ENCODE results near the gene CLSTN2. TPM values are rescaled to one million over a fixed set of nuclear protein-coding genes. Genes with fewer than 3 reads are reported as not detected.

CLSTN2 gene
- total RNA-seq, 1 donor from 2014 or later, result 4.7 TPM

DNA sequence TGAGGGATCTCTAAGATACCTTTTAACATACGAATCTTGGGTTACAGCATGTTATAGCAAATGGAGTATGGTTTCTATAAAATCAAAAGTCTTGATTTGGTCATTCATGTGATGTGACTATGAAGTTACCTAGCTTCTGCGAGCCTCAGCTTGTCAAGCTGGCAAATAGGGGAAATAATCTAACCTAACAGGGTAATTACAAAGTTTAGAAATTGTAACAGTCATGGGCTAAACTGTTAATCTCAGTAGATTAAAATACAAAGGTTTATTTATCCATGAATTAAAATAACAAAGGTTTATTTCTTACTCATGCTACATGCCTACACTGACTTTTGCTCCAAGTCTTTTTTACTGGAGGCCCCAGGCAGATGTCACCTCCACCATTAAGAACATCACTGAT, 359.1 kb downstream of the CLSTN2 start:
- H3K9ac ChIP-seq (ENCODE audit: low read depth in 1 of 3, low read length in 3 of 3), result no peak overlapping the region
- H3K4me1 ChIP-seq (ENCODE audit: control insufficient read depth in 3 of 3, insufficient read depth in 3 of 3, low read length in 3 of 3), result no peaks in the 10 kb centered on the region
- H3K4me3 ChIP-seq (ENCODE audit: low read length in 3 of 3), result no peak overlapping the region
- no peaks in the 10 kb centered on the region for H3K9me3 ChIP-seq (ENCODE audit: control insufficient read depth in 3 of 3, low read length in 3 of 3)
- no peaks in the 10 kb centered on the region for H3K27me3 ChIP-seq (ENCODE audit: control insufficient read depth in 3 of 3, insufficient read depth in 3 of 3, low read length in 3 of 3)
- H3K27ac ChIP-seq (ENCODE audit: low read depth, low read length), result no peak overlapping the region
- H3K36me3 ChIP-seq (ENCODE audit: control insufficient read depth in 3 of 3, insufficient read depth in 3 of 3, low read length in 3 of 3), result no peaks in the 10 kb centered on the region

GRCh38 chr3:140296796-140297352, 361.9 kb downstream of the CLSTN2 start:
- H3K27me3 ChIP-seq (ENCODE audit: control insufficient read depth in 3 of 3, insufficient read depth in 3 of 3, low read length in 3 of 3), result no peaks in the 10 kb centered on the region
- no peaks in the 10 kb centered on the region for H3K9me3 ChIP-seq (ENCODE audit: control insufficient read depth in 3 of 3, low read length in 3 of 3)
- no peak overlapping the region for H3K27ac ChIP-seq (ENCODE audit: low read depth, low read length)
- H3K9ac ChIP-seq (ENCODE audit: low read depth in 1 of 3, low read length in 3 of 3), result no peak overlapping the region
- no peaks in the 10 kb centered on the region for H3K4me1 ChIP-seq (ENCODE audit: control insufficient read depth in 3 of 3, insufficient read depth in 3 of 3, low read length in 3 of 3)
- H3K4me3 ChIP-seq (ENCODE audit: low read length in 3 of 3), result no peak overlapping the region
- H3K36me3 ChIP-seq (ENCODE audit: control insufficient read depth in 3 of 3, insufficient read depth in 3 of 3, low read length in 3 of 3), result no peaks in the 10 kb centered on the region

GRCh38 chr3:140298043-140298442, 363.1 kb downstream of the CLSTN2 start:
- Histone ChIP-seq H3K36me3 (ENCODE audit: control insufficient read depth in 3 of 3, insufficient read depth in 3 of 3, low read length in 3 of 3) (no peaks in the 10 kb centered on the region), H3K9ac (ENCODE audit: low read depth in 1 of 3, low read length in 3 of 3) (no peak overlapping the region), H3K9me3 (ENCODE audit: control insufficient read depth in 3 of 3, low read length in 3 of 3) (no peaks in the 10 kb centered on the region), H3K4me3 (ENCODE audit: low read length in 3 of 3) (no peak overlapping the region), H3K27me3 (ENCODE audit: control insufficient read depth in 3 of 3, insufficient read depth in 3 of 3, low read length in 3 of 3) (no peaks in the 10 kb centered on the region), H3K4me1 (ENCODE audit: control insufficient read depth in 3 of 3, insufficient read depth in 3 of 3, low read length in 3 of 3) (no peaks in the 10 kb centered on the region), H3K27ac (ENCODE audit: low read depth, low read length) (no peak overlapping the region)

GRCh38 chr3:140298569-140299070, 363.6 kb downstream of the CLSTN2 start:
- no peaks in the 10 kb centered on the region for H3K27me3 ChIP-seq (ENCODE audit: control insufficient read depth in 3 of 3, insufficient read depth in 3 of 3, low read length in 3 of 3)

DNA sequence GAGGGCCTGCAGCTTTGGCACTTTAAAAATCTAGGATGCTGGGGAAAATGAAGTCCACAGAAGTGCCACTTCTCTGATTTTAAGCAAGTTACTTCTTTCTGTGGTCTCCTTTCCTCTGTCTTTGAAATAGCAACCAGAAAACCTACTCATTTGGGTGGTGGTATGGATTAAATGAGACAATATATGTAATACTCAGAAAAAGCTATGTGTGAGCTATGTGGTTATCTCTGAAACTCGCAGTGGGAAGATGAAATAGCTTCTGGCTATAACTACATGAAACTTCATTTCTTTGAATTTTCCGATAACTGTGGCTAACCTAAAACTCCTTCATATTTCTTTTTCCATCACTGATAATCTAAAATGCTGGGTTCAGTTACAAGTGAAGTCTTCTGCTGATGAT, 368.9 kb downstream of the CLSTN2 start:
- Histone ChIP-seq H3K27ac (ENCODE audit: low read depth, low read length) (no peak overlapping the region), H3K9ac (ENCODE audit: low read depth in 1 of 3, low read length in 3 of 3) (no peak overlapping the region), H3K9me3 (ENCODE audit: control insufficient read depth in 3 of 3, low read length in 3 of 3) (no peaks in the 10 kb centered on the region), H3K4me3 (ENCODE audit: low read length in 3 of 3) (no peak overlapping the region), H3K27me3 (ENCODE audit: control insufficient read depth in 3 of 3, insufficient read depth in 3 of 3, low read length in 3 of 3) (no peaks in the 10 kb centered on the region), H3K36me3 (ENCODE audit: control insufficient read depth in 3 of 3, insufficient read depth in 3 of 3, low read length in 3 of 3) (no peaks in the 10 kb centered on the region), H3K4me1 (ENCODE audit: control insufficient read depth in 3 of 3, insufficient read depth in 3 of 3, low read length in 3 of 3) (no peaks in the 10 kb centered on the region)

More at GRCh38 chr3:140298569-140299070, 363.6 kb downstream of the CLSTN2 start:
- no peaks in the 10 kb centered on the region for H3K36me3 ChIP-seq (ENCODE audit: control insufficient read depth in 3 of 3, insufficient read depth in 3 of 3, low read length in 3 of 3)
- H3K9me3 ChIP-seq (ENCODE audit: control insufficient read depth in 3 of 3, low read length in 3 of 3), result no peaks in the 10 kb centered on the region
- no peak overlapping the region for H3K27ac ChIP-seq (ENCODE audit: low read depth, low read length)
- no peaks in the 10 kb centered on the region for H3K4me1 ChIP-seq (ENCODE audit: control insufficient read depth in 3 of 3, insufficient read depth in 3 of 3, low read length in 3 of 3)
- H3K4me3 ChIP-seq (ENCODE audit: low read length in 3 of 3), result no peak overlapping the region
- H3K9ac ChIP-seq (ENCODE audit: low read depth in 1 of 3, low read length in 3 of 3), result no peak overlapping the region

GRCh38 chr3:140308535-140308934, 373.6 kb downstream of the CLSTN2 start:
- Histone ChIP-seq H3K9ac (ENCODE audit: low read depth in 1 of 3, low read length in 3 of 3) (no peak overlapping the region), H3K27ac (ENCODE audit: low read depth, low read length) (no peak overlapping the region)

DNA sequence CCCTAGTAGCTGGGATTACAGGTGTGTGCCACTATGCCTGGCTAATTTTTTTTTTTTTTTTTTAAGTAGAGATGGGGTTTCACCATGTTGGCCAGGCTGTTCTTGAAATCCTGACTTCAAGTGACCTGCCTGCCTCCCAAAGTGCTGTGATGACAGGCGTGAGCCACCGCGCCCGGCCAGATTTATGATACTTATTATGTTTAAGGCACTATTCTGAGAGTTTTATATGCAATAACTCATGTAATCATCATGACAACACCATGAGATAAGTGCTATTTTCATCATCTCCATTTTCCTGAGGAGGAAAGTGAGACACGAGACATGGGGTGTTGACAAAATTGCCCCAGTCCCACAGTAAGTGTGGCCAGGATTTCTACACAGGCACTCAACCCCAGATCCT, 376.4 kb downstream of the CLSTN2 start:
- no peak overlapping the region for H3K9ac ChIP-seq (ENCODE audit: low read depth in 1 of 3, low read length in 3 of 3)
- no peaks in the 10 kb centered on the region for H3K9me3 ChIP-seq (ENCODE audit: control insufficient read depth in 3 of 3, low read length in 3 of 3)
- no peak overlapping the region for H3K27ac ChIP-seq (ENCODE audit: low read depth, low read length)
- H3K4me1 ChIP-seq (ENCODE audit: control insufficient read depth in 3 of 3, insufficient read depth in 3 of 3, low read length in 3 of 3), result peaks cover 0 to 4% (median 0%) of the 10 kb centered on the region in 3 donors
- no peaks in the 10 kb centered on the region for H3K36me3 ChIP-seq (ENCODE audit: control insufficient read depth in 3 of 3, insufficient read depth in 3 of 3, low read length in 3 of 3)
- H3K27me3 ChIP-seq (ENCODE audit: control insufficient read depth in 3 of 3, insufficient read depth in 3 of 3, low read length in 3 of 3), result no peaks in the 10 kb centered on the region
- H3K4me3 ChIP-seq (ENCODE audit: low read length in 3 of 3), result no peak overlapping the region

More at GRCh38 chr3:140308535-140308934, 373.6 kb downstream of the CLSTN2 start:
- H3K9me3 ChIP-seq (ENCODE audit: control insufficient read depth in 3 of 3, low read length in 3 of 3), result no peaks in the 10 kb centered on the region
- H3K4me3 ChIP-seq (ENCODE audit: low read length in 3 of 3), result no peak overlapping the region
- H3K4me1 ChIP-seq (ENCODE audit: control insufficient read depth in 3 of 3, insufficient read depth in 3 of 3, low read length in 3 of 3), result no peaks in the 10 kb centered on the region
- no peaks in the 10 kb centered on the region for H3K36me3 ChIP-seq (ENCODE audit: control insufficient read depth in 3 of 3, insufficient read depth in 3 of 3, low read length in 3 of 3)
- H3K27me3 ChIP-seq (ENCODE audit: control insufficient read depth in 3 of 3, insufficient read depth in 3 of 3, low read length in 3 of 3), result no peaks in the 10 kb centered on the region

DNA sequence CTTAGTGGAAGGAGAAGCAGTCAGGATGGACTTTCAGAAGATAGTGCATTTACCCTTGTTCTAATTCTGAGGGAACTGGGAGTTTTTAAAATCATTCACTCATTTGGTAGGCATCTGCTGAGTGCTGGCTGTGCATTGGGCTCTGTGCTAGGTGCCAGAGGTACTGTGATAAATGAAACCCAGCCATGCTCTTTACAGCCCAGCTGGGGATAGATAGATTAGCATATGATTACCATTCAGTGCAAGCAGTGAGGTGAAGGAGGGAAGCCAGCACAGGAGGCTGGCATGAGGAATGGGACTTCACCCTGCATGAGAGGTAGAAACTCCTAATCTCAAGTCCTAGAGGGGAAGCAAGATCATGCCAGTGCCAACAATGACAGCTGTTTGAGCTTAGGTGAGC, 381.0 kb downstream of the CLSTN2 start:
- H3K4me3 ChIP-seq (ENCODE audit: low read length in 3 of 3), result no peak overlapping the region
- H3K9me3 ChIP-seq (ENCODE audit: control insufficient read depth in 3 of 3, low read length in 3 of 3), result no peaks in the 10 kb centered on the region
- H3K36me3 ChIP-seq (ENCODE audit: control insufficient read depth in 3 of 3, insufficient read depth in 3 of 3, low read length in 3 of 3), result no peaks in the 10 kb centered on the region
- no peaks in the 10 kb centered on the region for H3K27me3 ChIP-seq (ENCODE audit: control insufficient read depth in 3 of 3, insufficient read depth in 3 of 3, low read length in 3 of 3)
- H3K9ac ChIP-seq (ENCODE audit: low read depth in 1 of 3, low read length in 3 of 3), result no peak overlapping the region
- peaks cover 0 to 6% (median 0%) of the 10 kb centered on the region in 3 donors for H3K4me1 ChIP-seq (ENCODE audit: control insufficient read depth in 3 of 3, insufficient read depth in 3 of 3, low read length in 3 of 3)
- H3K27ac ChIP-seq (ENCODE audit: low read depth, low read length), result no peak overlapping the region

- Histone ChIP-seq H3K4me1 (ENCODE audit: control insufficient read depth in 3 of 3, insufficient read depth in 3 of 3, low read length in 3 of 3) (peaks cover 0 to 6% (median 0%) of the 10 kb centered on the region in 3 donors), H3K9ac (ENCODE audit: low read depth in 1 of 3, low read length in 3 of 3) (no peak overlapping the region), H3K4me3 (ENCODE audit: low read length in 3 of 3) (no peak overlapping the region), H3K36me3 (ENCODE audit: control insufficient read depth in 3 of 3, insufficient read depth in 3 of 3, low read length in 3 of 3) (no peaks in the 10 kb centered on the region), H3K9me3 (ENCODE audit: control insufficient read depth in 3 of 3, low read length in 3 of 3) (no peaks in the 10 kb centered on the region), H3K27ac (ENCODE audit: low read depth, low read length) (no peak overlapping the region), H3K27me3 (ENCODE audit: control insufficient read depth in 3 of 3, insufficient read depth in 3 of 3, low read length in 3 of 3) (no peaks in the 10 kb centered on the region)
Measured at GRCh38 chr3:140316466-140316865, 381.5 kb downstream of the CLSTN2 start.

GRCh38 chr3:140316868-140317400, 381.9 kb downstream of the CLSTN2 start:
- Histone ChIP-seq H3K9ac (ENCODE audit: low read depth in 1 of 3, low read length in 3 of 3) (no peak overlapping the region), H3K27ac (ENCODE audit: low read depth, low read length) (no peak overlapping the region), H3K4me1 (ENCODE audit: control insufficient read depth in 3 of 3, insufficient read depth in 3 of 3, low read length in 3 of 3) (peaks cover 0 to 6% (median 0%) of the 10 kb centered on the region in 3 donors), H3K9me3 (ENCODE audit: control insufficient read depth in 3 of 3, low read length in 3 of 3) (no peaks in the 10 kb centered on the region), H3K4me3 (ENCODE audit: low read length in 3 of 3) (no peak overlapping the region), H3K27me3 (ENCODE audit: control insufficient read depth in 3 of 3, insufficient read depth in 3 of 3, low read length in 3 of 3) (no peaks in the 10 kb centered on the region), H3K36me3 (ENCODE audit: control insufficient read depth in 3 of 3, insufficient read depth in 3 of 3, low read length in 3 of 3) (no peaks in the 10 kb centered on the region)

Measured in skeletal muscle tissue (tissue), 4 donors.